Adrenal gland (tissue), 12 donors: ENCODE results near the gene CEP85. TPM values are rescaled to one million over a fixed set of nuclear protein-coding genes. Genes with fewer than 3 reads are reported as not detected.

Source experiments
- DNase-seq, 7 donors: peaks; one replicate each; pipeline ENCODE4 v3.0.0-alpha.2; 2019 to 2020
- H3K27ac ChIP-seq, 5 donors: fragments of 200-600 bp; sonication (generic) in 4 of 5; 1 replicate in 3 of 5; 2 replicates in 2 of 5; pipeline versions ENCODE4 v1.5.1 to v1.8.0; 2016 to 2020; ENCODE audit warnings: mild to moderate bottlenecking in 1 of 5
- H3K27me3 ChIP-seq: fragments of 200-600 bp; 2 replicates; pipeline ENCODE4 v1.8.0; 2021
- H3K36me3 ChIP-seq, 2 donors: fragments of 200-600 bp; replicated peaks in 1 of 2; 1 replicate in 1 of 2; 2 replicates in 1 of 2; pipeline versions ENCODE4 v1.5.1 to v1.8.0; 2018 to 2022
- H3K4me1 ChIP-seq, 2 donors: fragments of 200-600 bp; replicated peaks in 1 of 2; 1 replicate in 1 of 2; 2 replicates in 1 of 2; pipeline versions ENCODE4 v1.5.1 to v1.8.0; 2018 to 2021
- H3K4me3 ChIP-seq, 4 donors: fragments of 200-600 bp; sonication (generic) in 3 of 4; one replicate each; pipeline ENCODE4 v1.5.1; 2016 to 2018
- H3K9me3 ChIP-seq, 3 donors: fragments of 200-600 bp; sonication (generic) in 1 of 3; replicated peaks in 1 of 3; 1 replicate in 2 of 3; 2 replicates in 1 of 3; pipeline versions ENCODE4 v1.5.1 to v1.8.0; 2016 to 2021
- CTCF ChIP-seq, 6 experiments: fragments of 450-650 bp in 4 of 6; fragments of 200-600 bp in 2 of 6; sonication (generic) in 1 of 6; IDR thresholded peaks; 1 replicate in 5 of 6; 2 replicates in 1 of 6; pipeline versions ENCODE4 v1.5.1 to v1.8.0; 2016 to 2021; ENCODE audit warnings: antibody characterized with exemption in 6 of 6, mild to moderate bottlenecking in 2 of 6, moderate library complexity in 1 of 6
- POLR2A ChIP-seq, 2 donors: fragments of 450-650 bp; IDR thresholded peaks; one replicate each; pipeline ENCODE4 v1.6.1; 2017; ENCODE audit warnings: antibody characterized with exemption in 2 of 2, mild to moderate bottlenecking in 2 of 2, moderate library complexity in 1 of 2
- WGBS, 4 donors: extraction: QIAGEN DNeasy Blood & Tissue Kit in 2 of 4; methylation state at CpG; one replicate each; pipeline versions ENCODE4 v1.1.5 to v1.1.7; 2013 to 2017; 5-methylcytosine and 5-hydroxymethylcytosine counted together
- intact Hi-C, 2 donors: fragments of 100-400 bp; cut with DNase I; formaldehyde crosslinking; loops; one replicate each; pipeline versions ENCODE4 v1.14.1 to v1.15.0; 2022 to 2023
- polyA plus RNA-seq, 3 donors: library from polyadenylated mRNA; stranded (reverse); fragments of 200-250 nt in 2 of 3; fragments of 350-450 nt in 1 of 3; fragmentation: Illumina TruSeq in 1 of 3; extraction: RNeasy Lipid Tissue Mini Kit (QIAGEN cat#74804) in 1 of 3; gene quantifications; one replicate each; pipeline ENCODE4 v1.2.3, GENCODE V29; 2013 to 2014
- total RNA-seq, 9 donors: library from RNA; depleted of rRNA in 4 of 9; stranded (reverse); fragments of >200 nt in 4 of 9; fragments of 120-200 nt in 1 of 9; fragmentation: NEBNext Ultra II Directional in 1 of 9; extraction: Animal tissue kit (Norgen Biotek cat#: 25700) in 1 of 9; gene quantifications; one replicate each; pipeline versions ENCODE4 v1.1.0 to v1.2.4, GENCODE V29; 2013 to 2023
- donor health status: healthy with polysubstance abuse.
- donor health status: Bipolar disorder and iron deficiency.
- donor health status: DM: yes; HTN: yes; CAD: no.
- donor health status: DM: no; HTN: no; CAD: no.
- donor health status: DM: no; HTN: no; CAD: no.
- donor health status: DM: yes; HTN: yes; CAD: no.

CEP85 gene
- total and polyA plus RNA-seq, 12 donors: 2.5 to 16.4 (median 5.8) TPM

DNA sequence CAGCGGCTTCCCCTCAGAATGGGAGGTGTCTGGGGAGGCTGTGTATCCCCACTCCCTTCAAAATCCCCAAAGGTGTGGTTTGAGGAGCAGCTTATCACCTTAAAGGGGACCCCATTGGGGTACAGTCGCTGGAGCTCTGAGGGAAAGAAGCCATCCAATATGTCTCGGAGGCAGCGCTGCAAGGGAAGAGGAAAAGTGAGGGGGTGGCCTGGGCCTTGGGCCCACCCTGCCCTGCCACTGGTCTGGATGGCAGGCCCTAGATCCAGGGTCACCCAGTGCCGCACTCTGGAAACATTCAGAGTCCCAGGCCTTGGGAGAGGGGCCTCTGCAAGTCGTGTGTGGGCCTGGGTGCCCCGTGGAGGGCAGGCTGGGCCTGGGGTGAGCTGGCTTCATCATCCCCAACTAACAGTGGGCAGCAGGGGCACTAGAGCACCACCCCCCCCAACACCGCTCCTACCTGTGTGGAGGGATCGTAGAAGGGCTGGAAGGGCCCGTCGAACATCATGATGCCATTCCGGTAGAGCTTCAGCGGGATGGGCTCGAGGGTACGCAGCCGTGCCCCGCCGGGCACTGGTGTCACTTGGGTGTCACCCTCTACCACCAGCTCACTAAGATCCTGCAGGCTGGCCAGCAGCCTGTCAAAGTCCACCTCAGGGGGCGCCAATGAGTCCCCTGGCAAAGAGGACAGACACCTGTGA is 51.5 kb downstream of the CEP85 start:
- H3K4me3 ChIP-seq: no peak overlapping the region
- peaks cover 0 to 42% of the 10 kb centered on the region in 2 donors for H3K4me1 ChIP-seq
- no peaks in the 10 kb centered on the region for H3K9me3 ChIP-seq
- H3K27ac ChIP-seq: no peak overlapping the region
- WGBS, 4 donors: 84 to 90% (median 86%) methylated on average over 4 to 19 of the region's 19 CpGs
- H3K36me3 ChIP-seq: no peaks in the 10 kb centered on the region
- TF ChIP-seq CTCF (IDR thresholded peaks at IDR 0.05): no peak
- TF ChIP-seq POLR2A (IDR thresholded peaks at IDR 0.05): no peak
- no peaks in the 10 kb centered on the region for H3K27me3 ChIP-seq
- DNase-seq: peak in 1 of 7 donors; percentile 29
- intact Hi-C loops: no loop called here

DNA sequence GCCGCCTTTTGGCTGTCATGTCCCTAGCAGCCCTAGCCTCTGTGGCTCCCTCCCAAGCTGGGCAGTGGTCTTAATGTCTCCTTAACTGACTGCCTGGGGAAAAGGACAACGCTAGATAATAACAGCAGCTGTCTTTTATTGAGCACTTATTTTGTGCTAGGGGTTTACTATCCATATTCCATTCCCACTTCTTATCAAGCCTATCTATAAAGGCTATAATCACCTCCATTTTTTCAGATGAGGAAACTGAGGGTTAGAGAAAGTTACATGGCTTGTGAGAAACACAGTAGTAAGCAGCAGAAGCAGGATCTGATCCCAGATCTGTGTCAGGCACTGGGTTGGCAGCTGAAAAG is 52.0 kb downstream of the CEP85 start:
- Histone ChIP-seq H3K4me1 (peaks cover 0 to 39% of the 10 kb centered on the region in 2 donors), H3K27ac (peak overlapping the region in 1 of 5 donors; percentile 62), H3K27me3 (no peaks in the 10 kb centered on the region), H3K9me3 (no peaks in the 10 kb centered on the region), H3K36me3 (no peaks in the 10 kb centered on the region), H3K4me3 (no peak overlapping the region)
- TF ChIP-seq POLR2A (IDR thresholded peaks at IDR 0.05): no peak
- no peak for TF ChIP-seq CTCF (IDR thresholded peaks at IDR 0.05)
- intact Hi-C loops: no loop called here
- 74 to 92% (median 88%) methylated on average over 1 to 2 of the region's 2 CpGs for WGBS, 4 donors
- no peak for DNase-seq

DNA sequence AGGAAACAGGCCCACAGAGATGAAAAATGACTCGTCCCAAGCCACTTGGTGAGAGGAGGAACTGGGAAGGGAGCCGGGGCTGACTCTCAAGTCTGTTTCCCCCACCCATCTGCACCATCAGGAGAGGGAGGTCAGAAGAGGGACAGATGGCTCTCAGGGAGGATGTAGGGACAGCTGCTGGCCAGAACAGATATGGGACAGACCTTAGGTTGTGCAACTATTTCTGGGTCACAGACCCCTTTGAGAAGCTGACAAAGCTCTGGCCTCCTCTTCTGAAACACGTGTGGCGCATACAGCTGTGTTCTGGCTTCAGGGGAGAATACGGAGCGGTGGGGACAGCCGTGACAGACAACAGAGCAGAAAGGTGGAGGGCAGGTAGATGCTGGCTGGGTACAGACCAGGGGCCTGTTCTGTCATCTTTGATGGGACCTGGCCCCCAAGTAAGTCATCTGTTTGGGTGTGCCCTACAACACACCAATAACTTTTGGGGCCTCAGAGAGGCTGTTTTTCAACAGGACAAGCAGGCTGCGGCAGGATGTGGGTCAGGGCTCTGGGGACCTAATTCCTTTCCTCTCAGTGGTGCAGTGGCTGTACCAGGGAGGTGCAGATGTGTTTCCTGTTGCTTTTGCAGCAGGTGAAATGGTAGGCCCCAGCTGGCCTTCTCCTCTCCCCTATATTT is 53.2 kb downstream of the CEP85 start:
- intact Hi-C loops: no loop called here
- 60 to 81% (median 67%) methylated on average over 8 of the region's 8 CpGs for WGBS, 4 donors
- Histone ChIP-seq H3K4me3 (no peak overlapping the region), H3K9me3 (no peaks in the 10 kb centered on the region), H3K4me1 (peaks cover 0 to 33% of the 10 kb centered on the region in 2 donors), H3K36me3 (no peaks in the 10 kb centered on the region), H3K27ac (peak overlapping the region in 1 of 5 donors; percentile 62), H3K27me3 (no peaks in the 10 kb centered on the region)
- TF ChIP-seq POLR2A (IDR thresholded peaks at IDR 0.05) (no peak), CTCF (IDR thresholded peaks at IDR 0.05) (no peak)
- peak in 3 of 7 donors; percentile 32 to 65 (median 41) for DNase-seq

GRCh38 chr1:26287811-26288210 is 53.8 kb downstream of the CEP85 start:
- 80 to 97% (median 88%) methylated on average over 5 of the region's 5 CpGs for WGBS, 4 donors
- Histone ChIP-seq H3K4me1 (peaks cover 0 to 33% of the 10 kb centered on the region in 2 donors), H3K27ac (peak overlapping the region in 1 of 5 donors; percentile 74), H3K27me3 (no peaks in the 10 kb centered on the region), H3K36me3 (no peaks in the 10 kb centered on the region), H3K4me3 (no peak overlapping the region), H3K9me3 (no peaks in the 10 kb centered on the region)
- intact Hi-C loops: no loop called here
- no peak for DNase-seq
- TF ChIP-seq CTCF (IDR thresholded peaks at IDR 0.05) (no peak), POLR2A (IDR thresholded peaks at IDR 0.05) (no peak)
